GM18498 (cell line): ENCODE results near the gene ZNF214.

ENCODE experiments used
- ATAC-seq: cut with Tn5 transposase; IDR thresholded peaks from one replicate; pipeline ENCODE4 v1.9.1; 2021; ENCODE audit warnings: mild to moderate bottlenecking, moderate library complexity; ENCODE audit not compliant: unreplicated experiment

Gene ZNF214

GRCh38 chr11:7020183-7020917 is at the start of gene ZNF214, which contains the start of gene NLRP14:
ZNF214 (minus strand) TSS chr11:7020346; CDS start chr11:7002835, 17,511 bp downstream.
NLRP14 (plus strand) TSS chr11:7020479; CDS start chr11:7038587, 18,108 bp downstream.
- ATAC-seq = peak; percentile 62

GRCh38 chr11:7062534-7062933 is 42.4 kb upstream of the ZNF214 start:
- ATAC-seq = no peak

GRCh38 chr11:7060868-7061267 is 40.7 kb upstream of the ZNF214 start:
- ATAC-seq = no peak

- ATAC-seq = no peak
Observed at GRCh38 chr11:7057641-7058040, 37.5 kb upstream of the ZNF214 start.

- no peak for ATAC-seq
Observed at GRCh38 chr11:7056828-7057513, 36.8 kb upstream of the ZNF214 start.

GRCh38 chr11:7050191-7050590 is 30.0 kb upstream of the ZNF214 start:
- no peak for ATAC-seq

- no peak for ATAC-seq
Observed at GRCh38 chr11:7046474-7047175, 26.5 kb upstream of the ZNF214 start.

- no peak for ATAC-seq
Observed at GRCh38 chr11:7034019-7034418, 13.9 kb upstream of the ZNF214 start.

- ATAC-seq = no peak
Observed at GRCh38 chr11:7032692-7033091, 12.5 kb upstream of the ZNF214 start.

GRCh38 chr11:7031471-7031871 is 11.3 kb upstream of the ZNF214 start:
- no peak for ATAC-seq

GRCh38 chr11:7030836-7031235 is 10.7 kb upstream of the ZNF214 start:
- ATAC-seq = no peak

- no peak for ATAC-seq
Observed at GRCh38 chr11:7028141-7028540, 8.0 kb upstream of the ZNF214 start.

GRCh38 chr11:7021318-7021717 is 1.2 kb upstream of the ZNF214 start:
- no peak for ATAC-seq

GRCh38 chr11:7019500-7020182 is 505 bp downstream of the ZNF214 start:
- ATAC-seq = peak; percentile 35

GRCh38 chr11:7016011-7016410 is 4.1 kb downstream of the ZNF214 start:
- ATAC-seq = no peak

- ATAC-seq = no peak
Observed at GRCh38 chr11:7014118-7014517, 6.0 kb downstream of the ZNF214 start.

GRCh38 chr11:7004482-7004881 is 15.7 kb downstream of the ZNF214 start:
- ATAC-seq = no peak

- no peak for ATAC-seq
Observed at GRCh38 chr11:6995703-6996102, 24.4 kb downstream of the ZNF214 start.

- no peak for ATAC-seq
Observed at GRCh38 chr11:6992457-6993417, 27.4 kb downstream of the ZNF214 start.

- no peak for ATAC-seq
Observed at GRCh38 chr11:6992026-6992425, 28.1 kb downstream of the ZNF214 start.
